VCaP (cell line): ENCODE measurements around the gene ADAMTS12.

ENCODE experiments used
- H3K27ac ChIP-seq: fragments of 450-650 bp; 2 replicates; pipeline ENCODE4 v1.5.1; 2017
- CTCF ChIP-seq: fragments of 450-650 bp; conservative IDR thresholded peaks from 2 replicates; pipeline ENCODE4 v1.5.1; 2017; ENCODE audit warnings: mild to moderate bottlenecking, moderate library complexity

ADAMTS12 gene

GRCh38 chr5:33726422-33727165 lies 165.2 kb downstream of the ADAMTS12 start:
- no peak overlapping the region for H3K27ac ChIP-seq
- TF ChIP-seq CTCF: no peak

- H3K27ac ChIP-seq: no peak overlapping the region
- TF ChIP-seq CTCF: no peak
Measured at GRCh38 chr5:33725806-33726205, 166.0 kb downstream of the ADAMTS12 start.

GRCh38 chr5:33721491-33722200 lies 170.1 kb downstream of the ADAMTS12 start:
- peak overlapping the region; percentile 64 for H3K27ac ChIP-seq
- no peak for TF ChIP-seq CTCF

GRCh38 chr5:33720176-33720575 lies 171.6 kb downstream of the ADAMTS12 start:
- TF ChIP-seq CTCF: no peak
- no peak overlapping the region for H3K27ac ChIP-seq

- TF ChIP-seq CTCF: no peak
- no peak overlapping the region for H3K27ac ChIP-seq
Measured at GRCh38 chr5:33719769-33720168, 172.0 kb downstream of the ADAMTS12 start.

- no peak overlapping the region for H3K27ac ChIP-seq
- TF ChIP-seq CTCF: no peak
Measured at GRCh38 chr5:33715661-33716060, 176.1 kb downstream of the ADAMTS12 start.

- no peak for TF ChIP-seq CTCF
- H3K27ac ChIP-seq: no peak overlapping the region
Measured at GRCh38 chr5:33713136-33713765, 178.5 kb downstream of the ADAMTS12 start.
